ENCODE measurements around the gene CORO1C.

DNA sequence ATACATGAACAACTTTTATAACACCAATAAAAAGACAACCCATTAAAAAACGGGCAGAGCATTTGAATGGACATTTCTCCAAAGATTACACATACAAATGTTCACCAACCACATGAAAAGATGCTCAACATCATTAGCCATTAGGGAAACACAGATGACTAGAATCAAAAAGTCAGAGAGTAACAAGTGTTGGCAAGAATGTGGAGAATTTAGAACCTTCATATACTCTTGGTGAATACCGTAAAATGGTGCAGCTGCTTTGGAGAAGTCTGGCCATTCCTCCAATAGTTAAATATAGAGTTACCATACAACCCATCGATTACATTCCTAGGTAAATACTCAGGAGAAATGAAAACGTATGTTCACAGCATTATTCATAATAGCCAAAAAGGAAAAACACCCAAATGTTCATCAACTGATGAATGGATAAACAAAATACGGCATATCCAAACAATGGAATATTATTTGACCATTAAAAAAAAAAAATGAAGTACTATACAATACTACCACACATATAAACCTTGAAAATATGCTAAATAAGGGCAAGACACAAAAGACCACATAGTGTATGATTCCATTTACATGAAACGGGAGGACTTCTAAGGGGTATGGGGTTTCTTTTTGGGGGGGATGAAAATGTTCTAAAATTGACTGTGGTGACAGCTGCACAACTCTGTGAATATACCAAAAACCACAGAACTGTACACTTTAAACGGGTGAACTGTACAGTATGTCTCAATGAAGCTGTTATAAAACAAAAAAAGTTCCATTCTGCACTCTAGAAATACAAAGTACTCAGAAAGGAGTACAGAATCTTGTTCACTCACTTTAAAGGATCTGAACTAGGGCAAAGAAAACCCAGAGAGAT, 3.2 kb downstream of the CORO1C start:
- TF ChIP-seq CTCF (conservative IDR thresholded peaks at IDR 0.05) (no peak), EZH2 (IDR thresholded peaks at IDR 0.05; ENCODE audit: low read depth) (no peak)

All from PC-9 (cell line).